Liver (tissue), 9 donors: ENCODE measurements around the gene SGPP1. TPM values are rescaled to one million over a fixed set of nuclear protein-coding genes. Genes with fewer than 3 reads are reported as not detected.
A peak's percentile ranks its signal among the peaks of the same experiment; 100 is the strongest.

Source experiments
- DNase-seq: peaks from one replicate; pipeline ENCODE4 v3.0.0-alpha.2; 2017; ENCODE audit warnings: low spot score
- H3K27ac ChIP-seq, 2 donors: one replicate each; pipeline ENCODE4 v1.7.0; 2013; ENCODE audit warnings: inconsistent platforms in 2 of 2, low read length in 2 of 2, control low read depth in 1 of 2, low read depth in 1 of 2, mild to moderate bottlenecking in 1 of 2
- H3K27me3 ChIP-seq, 4 donors: one replicate each; pipeline versions ENCODE4 v1.6.1 to v1.7.0; 2013; ENCODE audit warnings: low read length in 3 of 4, inconsistent platforms in 1 of 4, mild to moderate bottlenecking in 1 of 4, moderate library complexity in 1 of 4; ENCODE audit not compliant: control insufficient read depth in 4 of 4, insufficient read depth in 4 of 4
- H3K36me3 ChIP-seq, 4 donors: one replicate each; pipeline versions ENCODE4 v1.6.1 to v1.7.0; 2013; ENCODE audit warnings: low read length in 3 of 4, mild to moderate bottlenecking in 3 of 4, low read depth in 1 of 4, moderate library complexity in 1 of 4; ENCODE audit not compliant: control insufficient read depth in 4 of 4, insufficient read depth in 3 of 4
- H3K4me1 ChIP-seq, 4 donors: one replicate each; pipeline versions ENCODE4 v1.6.1 to v1.7.0; 2013; ENCODE audit warnings: low read length in 3 of 4, mild to moderate bottlenecking in 3 of 4, moderate library complexity in 1 of 4; ENCODE audit not compliant: control insufficient read depth in 4 of 4, insufficient read depth in 4 of 4
- H3K4me3 ChIP-seq, 3 donors: one replicate each; pipeline versions ENCODE4 v1.6.1 to v1.7.0; 2013; ENCODE audit warnings: low read length in 3 of 3, control low read depth in 1 of 3, low read depth in 1 of 3, mild to moderate bottlenecking in 1 of 3
- H3K9ac ChIP-seq, 2 donors: one replicate each; pipeline ENCODE4 v1.7.0; 2013; ENCODE audit warnings: low read length in 2 of 2, mild to moderate bottlenecking in 2 of 2, moderate library complexity in 2 of 2, control low read depth in 1 of 2, low read depth in 1 of 2
- H3K9me3 ChIP-seq, 4 donors: one replicate each; pipeline versions ENCODE4 v1.6.1 to v1.7.0; 2013; ENCODE audit warnings: low read length in 3 of 4; ENCODE audit not compliant: control insufficient read depth in 4 of 4
- GABPA ChIP-seq, 2 donors: IDR thresholded peaks in 1 of 2; conservative IDR thresholded peaks in 1 of 2; 2 replicates each; pipeline ENCODE4 v1.6.1; 2016; ENCODE audit warnings: antibody characterized with exemption in 2 of 2, mild to moderate bottlenecking in 1 of 2, moderate library complexity in 1 of 2
- HNF4A ChIP-seq, 2 donors: conservative IDR thresholded peaks; 2 replicates each; pipeline ENCODE4 v1.6.1; 2016; ENCODE audit warnings: antibody characterized with exemption in 2 of 2, mild to moderate bottlenecking in 2 of 2
- HNF4G ChIP-seq: IDR thresholded peaks from 2 replicates; pipeline ENCODE4 v1.6.1; 2016; ENCODE audit warnings: antibody characterized with exemption
- NR2F2 ChIP-seq: IDR thresholded peaks from 2 replicates; pipeline ENCODE4 v1.6.1; 2016; ENCODE audit warnings: antibody characterized with exemption
- RAD21 ChIP-seq, 2 donors: IDR thresholded peaks; 2 replicates each; pipeline ENCODE4 v1.6.1; 2016; ENCODE audit warnings: antibody characterized with exemption in 2 of 2, mild to moderate bottlenecking in 2 of 2
- SP1 ChIP-seq: IDR thresholded peaks from 2 replicates; pipeline ENCODE4 v1.6.1; 2018; ENCODE audit warnings: antibody characterized with exemption, mild to moderate bottlenecking
- TAF1 ChIP-seq: conservative IDR thresholded peaks from 2 replicates; pipeline ENCODE4 v1.6.1; 2016; ENCODE audit warnings: antibody characterized with exemption, mild to moderate bottlenecking
- YY1 ChIP-seq: IDR thresholded peaks from 2 replicates; pipeline ENCODE4 v1.6.1; 2016; ENCODE audit warnings: antibody characterized with exemption, mild to moderate bottlenecking
- WGBS: extraction: QIAGEN DNeasy Blood & Tissue Kit; methylation state at CpG from one replicate; pipeline ENCODE4 v1.1.7; 2013; 5-methylcytosine and 5-hydroxymethylcytosine counted together
- polyA plus RNA-seq, 2 donors: library from polyadenylated mRNA; stranded (reverse) in 1 of 2; unstranded in 1 of 2; fragments of 200-250 nt in 1 of 2; fragments of >200 nt in 1 of 2; fragmentation: Nextera tagmentation in 1 of 2; extraction: Ambion mirVana in 1 of 2; gene quantifications; one replicate each; pipeline versions ENCODE4 v1.2.1 to v1.2.3, GENCODE V29; 2013 to 2015
- total RNA-seq, 2 donors: library from RNA; depleted of rRNA; stranded (reverse); fragments of >200 nt; gene quantifications; one replicate each; pipeline ENCODE4 v1.2.3, GENCODE V29; 2014
- TF ChIP-seq, protein P1 (sequence below): IDR thresholded peaks from 2 replicates; pipeline ENCODE4 v1.6.1; 2016; ENCODE audit warnings: antibody characterized with exemption
- TF ChIP-seq, protein P2 (sequence below): fragments of 150-350 bp; IDR thresholded peaks from 2 replicates; pipeline ENCODE4 v1.5.1; 2017; ENCODE audit warnings: improper control_type of control experiment, low read depth, low read length; ENCODE audit not compliant: missing input control
- TF ChIP-seq, protein P3 (sequence below): IDR thresholded peaks from 2 replicates; pipeline ENCODE4 v1.6.1; 2016; ENCODE audit warnings: antibody characterized with exemption
- TF ChIP-seq, protein P4 (sequence below): IDR thresholded peaks from 2 replicates; pipeline ENCODE4 v1.6.1; 2016; ENCODE audit warnings: antibody characterized with exemption, mild to moderate bottlenecking
- TF ChIP-seq, protein P5 (sequence below): IDR thresholded peaks from 2 replicates; pipeline ENCODE4 v1.6.1; 2016; ENCODE audit warnings: antibody characterized with exemption
- donor health status: healthy.
- donor health status: healthy.
- donor health status: healthy.
- donor health status: healthy.
- donor health status: healthy.

SGPP1 gene
- total and polyA plus RNA-seq, 4 donors = 12.3 to 32.3 (median 15.6) TPM

DNA sequence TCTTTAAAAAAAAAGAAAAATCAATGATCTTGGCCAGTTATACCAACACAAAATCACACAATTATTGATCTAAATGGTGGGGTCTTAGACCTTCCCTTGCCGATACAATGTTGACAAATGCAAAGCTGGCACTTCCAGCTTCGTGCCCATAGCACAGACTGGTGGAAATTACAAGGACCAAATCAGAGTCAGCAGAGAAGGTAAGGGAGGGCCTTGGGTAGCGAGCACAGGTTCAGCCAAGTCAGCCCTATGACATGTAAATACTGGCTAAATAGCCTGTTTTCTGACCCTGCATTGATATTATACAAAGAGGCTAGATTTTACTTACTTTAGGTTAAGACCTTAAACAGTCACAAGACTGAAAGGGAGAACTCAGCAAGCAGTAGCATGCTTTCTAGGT lies 55.9 kb downstream of the SGPP1 start:
- Histone ChIP-seq H3K4me1 (peaks cover 2 to 17% (median 13%) of the 10 kb centered on the region in 4 donors), H3K36me3 (peaks cover 0 to 4% (median 0%) of the 10 kb centered on the region in 4 donors), H3K27ac (no peak overlapping the region), H3K9ac (no peak overlapping the region), H3K9me3 (no peaks in the 10 kb centered on the region), H3K27me3 (no peaks in the 10 kb centered on the region), H3K4me3 (no peak overlapping the region)
- DNase-seq = no peak
- WGBS = 38% methylated on average over 3 of the region's 3 CpGs
- peak; percentile 5 to 9 for TF ChIP-seq HNF4A (conservative IDR thresholded peaks at IDR 0.05)
- TF ChIP-seq, protein P1, sequence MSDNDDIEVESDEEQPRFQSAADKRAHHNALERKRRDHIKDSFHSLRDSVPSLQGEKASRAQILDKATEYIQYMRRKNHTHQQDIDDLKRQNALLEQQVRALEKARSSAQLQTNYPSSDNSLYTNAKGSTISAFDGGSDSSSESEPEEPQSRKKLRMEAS = no peak

DNA sequence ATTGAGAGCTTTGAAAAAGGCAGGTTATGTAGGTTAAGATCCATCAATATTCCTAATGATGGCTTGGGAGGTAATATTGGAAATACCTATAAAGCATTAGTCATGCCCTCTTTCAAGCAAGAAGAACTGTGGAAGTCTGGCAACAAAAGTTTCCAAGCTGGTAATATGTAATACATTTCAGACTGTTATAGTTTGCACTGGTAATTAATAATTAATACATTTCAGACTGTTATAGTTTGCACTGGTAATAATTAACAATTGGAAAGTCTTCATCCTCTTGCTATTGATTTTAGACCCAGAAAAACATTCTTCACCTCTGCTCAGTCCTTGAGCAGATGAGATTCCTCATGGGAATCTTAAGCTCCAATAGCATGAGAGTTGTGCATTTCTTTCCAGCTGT lies 57.2 kb downstream of the SGPP1 start:
- no peak overlapping the region for H3K4me3 ChIP-seq
- no peak for DNase-seq
- H3K9me3 ChIP-seq = no peaks in the 10 kb centered on the region
- TF ChIP-seq, protein P1 = no peak
- TF ChIP-seq HNF4G = no peak
- TF ChIP-seq, protein P2, sequence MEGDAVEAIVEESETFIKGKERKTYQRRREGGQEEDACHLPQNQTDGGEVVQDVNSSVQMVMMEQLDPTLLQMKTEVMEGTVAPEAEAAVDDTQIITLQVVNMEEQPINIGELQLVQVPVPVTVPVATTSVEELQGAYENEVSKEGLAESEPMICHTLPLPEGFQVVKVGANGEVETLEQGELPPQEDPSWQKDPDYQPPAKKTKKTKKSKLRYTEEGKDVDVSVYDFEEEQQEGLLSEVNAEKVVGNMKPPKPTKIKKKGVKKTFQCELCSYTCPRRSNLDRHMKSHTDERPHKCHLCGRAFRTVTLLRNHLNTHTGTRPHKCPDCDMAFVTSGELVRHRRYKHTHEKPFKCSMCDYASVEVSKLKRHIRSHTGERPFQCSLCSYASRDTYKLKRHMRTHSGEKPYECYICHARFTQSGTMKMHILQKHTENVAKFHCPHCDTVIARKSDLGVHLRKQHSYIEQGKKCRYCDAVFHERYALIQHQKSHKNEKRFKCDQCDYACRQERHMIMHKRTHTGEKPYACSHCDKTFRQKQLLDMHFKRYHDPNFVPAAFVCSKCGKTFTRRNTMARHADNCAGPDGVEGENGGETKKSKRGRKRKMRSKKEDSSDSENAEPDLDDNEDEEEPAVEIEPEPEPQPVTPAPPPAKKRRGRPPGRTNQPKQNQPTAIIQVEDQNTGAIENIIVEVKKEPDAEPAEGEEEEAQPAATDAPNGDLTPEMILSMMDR = no peak
- TF ChIP-seq RAD21 (IDR thresholded peaks at IDR 0.05) = no peak
- no peak for TF ChIP-seq TAF1
- no peak for TF ChIP-seq NR2F2
- no peak for TF ChIP-seq GABPA (IDR thresholded peaks at IDR 0.05 in 1 of 2, conservative IDR thresholded peaks at IDR 0.05 in 1 of 2)
- peaks cover 2 to 17% (median 13%) of the 10 kb centered on the region in 4 donors for H3K4me1 ChIP-seq
- no peak overlapping the region for H3K9ac ChIP-seq
- H3K27ac ChIP-seq = no peak overlapping the region
- no peaks in the 10 kb centered on the region for H3K36me3 ChIP-seq
- no peaks in the 10 kb centered on the region for H3K27me3 ChIP-seq

DNA sequence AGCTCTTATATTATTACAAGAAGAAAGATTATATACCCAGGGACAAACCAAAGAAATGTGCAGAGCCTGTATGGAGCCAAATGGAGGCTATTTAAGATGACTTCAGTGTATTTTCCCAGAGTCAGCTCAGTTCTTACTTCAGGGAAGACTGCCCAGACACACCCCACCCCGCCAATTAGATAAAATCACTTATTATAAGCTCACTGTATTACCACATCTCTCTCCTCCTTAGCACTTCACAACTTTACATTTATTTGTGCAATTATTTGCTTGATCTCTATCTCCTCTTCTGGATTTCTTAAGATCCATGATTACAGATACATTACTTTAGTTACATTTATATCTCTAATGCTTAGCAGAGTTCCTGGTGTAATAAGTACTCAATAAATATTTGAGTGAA lies 61.5 kb downstream of the SGPP1 start:
- peaks cover 0 to 6% (median 4%) of the 10 kb centered on the region in 4 donors for H3K4me1 ChIP-seq
- DNase-seq = no peak

More for the DNA sequence above, 61.5 kb downstream of the SGPP1 start:
- WGBS = 83% methylated on average over 1 of the region's 1 CpG
- Histone ChIP-seq H3K36me3 (no peaks in the 10 kb centered on the region), H3K9ac (no peak overlapping the region), H3K27me3 (no peaks in the 10 kb centered on the region), H3K4me3 (no peak overlapping the region), H3K27ac (no peak overlapping the region), H3K9me3 (no peaks in the 10 kb centered on the region)
- TF ChIP-seq, protein P3, sequence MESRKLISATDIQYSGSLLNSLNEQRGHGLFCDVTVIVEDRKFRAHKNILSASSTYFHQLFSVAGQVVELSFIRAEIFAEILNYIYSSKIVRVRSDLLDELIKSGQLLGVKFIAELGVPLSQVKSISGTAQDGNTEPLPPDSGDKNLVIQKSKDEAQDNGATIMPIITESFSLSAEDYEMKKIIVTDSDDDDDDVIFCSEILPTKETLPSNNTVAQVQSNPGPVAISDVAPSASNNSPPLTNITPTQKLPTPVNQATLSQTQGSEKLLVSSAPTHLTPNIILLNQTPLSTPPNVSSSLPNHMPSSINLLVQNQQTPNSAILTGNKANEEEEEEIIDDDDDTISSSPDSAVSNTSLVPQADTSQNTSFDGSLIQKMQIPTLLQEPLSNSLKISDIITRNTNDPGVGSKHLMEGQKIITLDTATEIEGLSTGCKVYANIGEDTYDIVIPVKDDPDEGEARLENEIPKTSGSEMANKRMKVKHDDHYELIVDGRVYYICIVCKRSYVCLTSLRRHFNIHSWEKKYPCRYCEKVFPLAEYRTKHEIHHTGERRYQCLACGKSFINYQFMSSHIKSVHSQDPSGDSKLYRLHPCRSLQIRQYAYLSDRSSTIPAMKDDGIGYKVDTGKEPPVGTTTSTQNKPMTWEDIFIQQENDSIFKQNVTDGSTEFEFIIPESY = no peak
- TF ChIP-seq, protein P4, sequence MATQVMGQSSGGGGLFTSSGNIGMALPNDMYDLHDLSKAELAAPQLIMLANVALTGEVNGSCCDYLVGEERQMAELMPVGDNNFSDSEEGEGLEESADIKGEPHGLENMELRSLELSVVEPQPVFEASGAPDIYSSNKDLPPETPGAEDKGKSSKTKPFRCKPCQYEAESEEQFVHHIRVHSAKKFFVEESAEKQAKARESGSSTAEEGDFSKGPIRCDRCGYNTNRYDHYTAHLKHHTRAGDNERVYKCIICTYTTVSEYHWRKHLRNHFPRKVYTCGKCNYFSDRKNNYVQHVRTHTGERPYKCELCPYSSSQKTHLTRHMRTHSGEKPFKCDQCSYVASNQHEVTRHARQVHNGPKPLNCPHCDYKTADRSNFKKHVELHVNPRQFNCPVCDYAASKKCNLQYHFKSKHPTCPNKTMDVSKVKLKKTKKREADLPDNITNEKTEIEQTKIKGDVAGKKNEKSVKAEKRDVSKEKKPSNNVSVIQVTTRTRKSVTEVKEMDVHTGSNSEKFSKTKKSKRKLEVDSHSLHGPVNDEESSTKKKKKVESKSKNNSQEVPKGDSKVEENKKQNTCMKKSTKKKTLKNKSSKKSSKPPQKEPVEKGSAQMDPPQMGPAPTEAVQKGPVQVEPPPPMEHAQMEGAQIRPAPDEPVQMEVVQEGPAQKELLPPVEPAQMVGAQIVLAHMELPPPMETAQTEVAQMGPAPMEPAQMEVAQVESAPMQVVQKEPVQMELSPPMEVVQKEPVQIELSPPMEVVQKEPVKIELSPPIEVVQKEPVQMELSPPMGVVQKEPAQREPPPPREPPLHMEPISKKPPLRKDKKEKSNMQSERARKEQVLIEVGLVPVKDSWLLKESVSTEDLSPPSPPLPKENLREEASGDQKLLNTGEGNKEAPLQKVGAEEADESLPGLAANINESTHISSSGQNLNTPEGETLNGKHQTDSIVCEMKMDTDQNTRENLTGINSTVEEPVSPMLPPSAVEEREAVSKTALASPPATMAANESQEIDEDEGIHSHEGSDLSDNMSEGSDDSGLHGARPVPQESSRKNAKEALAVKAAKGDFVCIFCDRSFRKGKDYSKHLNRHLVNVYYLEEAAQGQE = no peak
- TF ChIP-seq RAD21 (IDR thresholded peaks at IDR 0.05) = no peak
- no peak for TF ChIP-seq HNF4G
- no peak for TF ChIP-seq YY1
- no peak for TF ChIP-seq SP1
- TF ChIP-seq GABPA (IDR thresholded peaks at IDR 0.05 in 1 of 2, conservative IDR thresholded peaks at IDR 0.05 in 1 of 2) = no peak
- TF ChIP-seq, protein P2 = no peak
- TF ChIP-seq, protein P5, sequence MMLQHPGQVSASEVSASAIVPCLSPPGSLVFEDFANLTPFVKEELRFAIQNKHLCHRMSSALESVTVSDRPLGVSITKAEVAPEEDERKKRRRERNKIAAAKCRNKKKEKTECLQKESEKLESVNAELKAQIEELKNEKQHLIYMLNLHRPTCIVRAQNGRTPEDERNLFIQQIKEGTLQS = no peak
- no peak for TF ChIP-seq NR2F2
